ENCODE measurements around the gene RFX4.

Gene RFX4

DNA sequence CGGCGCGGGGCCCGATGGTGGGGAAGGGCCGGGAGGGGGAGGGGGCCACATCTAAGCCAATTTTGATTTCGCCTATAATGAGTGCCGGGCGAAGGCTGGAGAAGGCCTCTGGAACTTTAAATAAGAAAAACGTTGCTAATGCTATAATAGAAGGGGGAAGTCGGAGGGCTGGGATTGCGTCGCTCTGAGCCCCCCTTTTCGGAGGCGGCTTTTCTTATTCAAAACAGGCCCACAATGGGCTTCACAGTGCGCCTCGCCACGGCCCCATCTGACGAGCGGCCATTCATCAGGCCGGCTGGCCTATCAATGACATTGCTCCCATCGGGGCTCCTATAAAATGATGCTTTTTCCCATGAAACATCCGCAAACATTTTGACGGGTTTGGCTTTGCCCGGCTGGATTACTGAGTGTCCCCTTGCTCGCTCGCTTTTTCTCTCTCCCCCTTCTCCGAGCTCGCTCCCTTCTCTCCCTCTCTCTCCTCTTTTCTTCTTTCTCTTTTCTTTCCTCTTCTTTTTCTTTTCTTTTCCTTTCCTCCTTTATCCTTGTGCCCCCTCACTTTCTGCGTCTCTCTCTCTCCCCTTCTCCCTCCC is at the start of gene RFX4:
Gene RFX4 (plus strand): TSS at position 364 of the 590 bp plus-strand sequence. CDS start 317 bp downstream, outside the sequence.
- DNase-seq = peak; percentile 76

DNA sequence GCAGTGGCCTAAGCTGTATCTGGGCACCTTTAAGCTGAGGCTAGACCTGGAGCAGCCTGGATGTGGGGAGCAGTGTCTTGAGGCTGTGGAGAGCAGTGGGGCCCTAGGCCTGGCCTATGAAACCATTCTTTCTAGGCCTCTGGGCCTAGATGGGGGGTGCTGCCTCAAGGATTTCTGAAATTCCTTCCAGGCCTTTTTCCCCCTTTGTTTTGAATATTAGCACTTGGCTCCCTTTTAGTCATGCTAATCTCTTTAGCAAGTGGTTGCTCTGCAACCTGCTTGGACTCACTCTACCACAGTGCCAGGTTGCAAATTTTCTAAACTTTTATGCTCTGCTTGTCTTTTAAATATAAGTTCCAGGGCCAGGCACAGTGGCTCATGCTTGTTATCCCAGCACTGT is 41.6 kb upstream of the RFX4 start:
- DNase-seq = no peak

DNA sequence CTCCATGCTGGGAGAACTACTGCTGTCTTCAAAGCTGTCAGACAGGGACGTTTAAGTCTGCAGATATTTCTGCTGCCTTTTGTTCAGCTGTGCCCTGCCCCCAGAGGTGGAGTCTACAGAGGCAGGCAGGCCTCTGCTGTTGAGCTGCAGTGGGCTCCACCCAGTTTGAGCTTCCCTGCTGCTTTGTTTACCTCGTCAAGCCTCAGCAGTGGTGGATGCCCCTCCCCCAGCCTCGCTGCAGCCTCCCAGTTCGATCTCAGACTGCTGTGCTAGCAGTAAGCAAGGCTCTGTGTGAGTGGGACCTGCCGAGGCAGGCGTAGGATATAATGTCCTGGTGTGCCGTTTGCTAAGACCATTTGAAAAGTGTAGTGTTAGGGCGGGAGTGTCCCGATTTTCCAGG is 31.4 kb upstream of the RFX4 start:
- no peak for DNase-seq

DNA sequence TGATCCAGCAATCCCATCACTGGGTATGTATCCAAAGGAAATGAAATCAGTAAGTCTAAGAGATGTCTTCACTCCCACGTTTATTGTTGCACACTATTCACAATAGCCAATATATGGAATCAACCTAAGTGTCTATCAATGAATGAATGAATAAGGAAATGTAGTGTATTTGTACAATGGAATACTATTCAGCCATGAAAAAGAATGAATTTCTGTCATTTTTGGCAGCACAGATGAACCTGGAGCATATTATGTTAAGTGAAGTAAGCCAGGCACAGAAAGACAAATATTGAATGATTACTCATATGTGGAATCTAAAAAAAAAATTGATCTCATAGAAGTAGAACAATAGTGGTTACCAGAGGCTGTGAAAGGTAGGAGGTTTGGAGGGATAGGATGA is 30.6 kb upstream of the RFX4 start:
- no peak for DNase-seq

DNA sequence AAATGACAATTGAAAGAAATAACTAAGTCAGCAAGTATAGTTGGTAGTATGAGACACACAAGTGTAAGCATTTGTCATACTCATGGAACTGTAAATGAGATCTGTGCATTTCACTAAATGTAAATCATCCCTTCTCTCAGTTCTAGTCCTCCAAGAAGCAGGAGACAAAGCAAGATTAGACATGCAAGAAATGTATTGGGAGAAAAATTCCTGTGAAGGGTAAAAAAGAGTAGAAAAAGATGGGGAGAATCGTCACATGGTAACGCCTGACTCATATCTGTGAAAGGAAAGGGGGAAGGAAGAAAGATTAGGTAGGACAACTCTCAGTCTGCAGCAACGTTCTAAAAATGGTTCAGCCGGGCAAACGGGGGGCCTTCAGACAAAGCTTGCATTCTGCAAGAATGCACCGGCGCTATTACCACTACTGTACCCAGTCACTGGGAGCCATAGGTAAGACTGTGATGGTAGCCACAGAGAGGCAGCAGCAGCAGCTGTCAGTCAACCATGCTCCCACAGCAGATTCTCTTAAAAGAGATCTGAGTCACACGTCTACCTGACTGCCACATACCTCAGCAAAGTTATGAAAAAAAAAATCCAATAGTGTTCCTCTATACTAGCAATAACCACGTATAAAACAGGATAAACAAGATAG is 18.0 kb upstream of the RFX4 start:
- DNase-seq = no peak

DNA sequence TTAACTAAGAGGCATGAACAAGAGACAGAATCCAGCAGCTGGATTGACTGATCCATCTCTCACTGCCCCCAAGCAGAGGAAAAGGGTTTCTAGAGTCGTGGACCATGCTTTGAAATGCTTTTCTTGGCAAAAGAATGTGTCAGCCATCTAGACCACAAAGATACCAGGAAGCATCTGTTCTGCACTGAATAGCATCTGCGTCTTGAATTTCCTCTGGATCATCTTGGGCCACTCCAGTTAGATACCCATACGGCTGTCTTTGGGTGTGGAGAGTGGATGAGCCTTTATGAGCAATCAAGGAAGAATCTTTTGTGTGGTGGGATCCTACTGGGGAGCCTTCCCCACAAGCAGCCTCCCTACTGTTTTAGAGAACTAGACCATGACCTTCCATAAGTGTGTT is 16.0 kb upstream of the RFX4 start:
- DNase-seq = no peak

DNA sequence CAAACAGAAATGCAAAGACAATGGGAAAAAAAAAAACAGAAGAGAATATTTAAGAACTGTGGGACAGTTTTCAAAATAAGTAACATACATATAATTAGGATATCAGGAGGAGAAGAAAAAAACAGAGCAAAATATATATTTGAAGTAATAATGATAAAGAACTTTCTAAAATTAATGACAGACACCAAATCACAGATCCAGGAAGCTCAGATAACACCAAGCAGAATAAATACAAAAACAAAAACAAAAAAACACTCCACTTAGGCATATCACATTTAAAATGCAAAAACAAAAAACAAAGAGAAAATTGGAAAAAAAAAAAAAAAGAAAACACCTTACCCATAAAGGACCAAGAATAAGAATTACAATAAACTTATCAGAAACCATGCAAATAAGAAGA is 9.6 kb upstream of the RFX4 start:
- no peak for DNase-seq

DNA sequence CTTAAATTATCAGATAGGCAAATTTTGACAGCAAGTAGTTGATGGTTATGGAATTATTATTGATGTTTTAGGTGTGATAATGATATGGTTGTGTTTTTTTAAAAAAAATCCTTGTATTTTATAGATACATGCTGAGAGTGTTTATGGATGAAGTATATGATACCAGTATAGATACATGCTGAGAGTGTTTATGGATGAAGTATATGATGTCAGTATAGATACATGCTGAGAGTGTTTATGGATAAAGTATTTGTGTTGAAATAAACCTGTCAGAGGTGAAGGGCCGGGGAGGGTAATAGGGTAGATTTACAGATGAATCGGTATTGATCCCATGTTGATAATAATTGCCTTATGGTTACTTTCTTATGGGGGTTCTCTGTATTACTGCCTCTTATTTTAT is 6.0 kb upstream of the RFX4 start:
- DNase-seq = no peak

DNA sequence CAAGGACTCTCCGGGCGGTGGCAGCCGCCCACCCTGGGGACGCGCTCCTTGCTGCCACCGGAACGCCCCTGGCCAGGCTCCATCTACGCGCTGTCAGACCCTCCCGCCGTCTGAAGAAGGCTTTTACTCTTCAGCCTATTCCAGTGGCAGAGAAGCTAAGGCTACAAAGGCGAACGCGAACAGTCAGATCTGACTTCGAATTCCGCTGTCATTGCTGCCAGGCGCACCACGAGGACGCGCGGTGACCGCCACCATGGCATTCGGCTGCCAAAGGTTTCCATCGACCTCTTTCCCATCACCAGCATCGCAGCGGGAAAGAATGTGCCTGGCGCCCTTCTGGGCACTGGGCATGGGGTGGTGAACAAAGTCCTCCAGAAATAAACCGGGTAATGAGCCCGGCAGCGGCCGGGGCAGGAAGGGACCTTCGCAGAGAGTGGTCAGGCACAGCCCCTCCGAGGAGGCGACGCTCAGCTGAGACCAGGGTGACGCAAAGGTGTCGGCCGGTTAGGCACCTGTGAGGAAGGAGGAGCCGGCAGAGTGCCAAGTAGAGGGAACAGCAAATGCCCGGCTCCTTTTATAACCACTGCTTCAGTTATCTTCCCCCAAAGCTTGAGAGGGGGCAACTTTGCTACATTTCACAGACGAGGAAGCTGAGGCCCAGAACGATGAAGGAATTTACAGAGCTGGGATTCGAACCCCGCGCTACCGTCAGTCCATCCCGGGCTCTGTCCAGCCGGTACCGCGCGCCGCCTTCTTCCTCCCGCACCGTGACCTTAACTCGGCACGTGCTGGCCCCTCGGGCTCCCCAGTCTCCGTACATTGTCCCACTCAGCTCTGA is 1.9 kb upstream of the RFX4 start:
- DNase-seq = no peak

DNA sequence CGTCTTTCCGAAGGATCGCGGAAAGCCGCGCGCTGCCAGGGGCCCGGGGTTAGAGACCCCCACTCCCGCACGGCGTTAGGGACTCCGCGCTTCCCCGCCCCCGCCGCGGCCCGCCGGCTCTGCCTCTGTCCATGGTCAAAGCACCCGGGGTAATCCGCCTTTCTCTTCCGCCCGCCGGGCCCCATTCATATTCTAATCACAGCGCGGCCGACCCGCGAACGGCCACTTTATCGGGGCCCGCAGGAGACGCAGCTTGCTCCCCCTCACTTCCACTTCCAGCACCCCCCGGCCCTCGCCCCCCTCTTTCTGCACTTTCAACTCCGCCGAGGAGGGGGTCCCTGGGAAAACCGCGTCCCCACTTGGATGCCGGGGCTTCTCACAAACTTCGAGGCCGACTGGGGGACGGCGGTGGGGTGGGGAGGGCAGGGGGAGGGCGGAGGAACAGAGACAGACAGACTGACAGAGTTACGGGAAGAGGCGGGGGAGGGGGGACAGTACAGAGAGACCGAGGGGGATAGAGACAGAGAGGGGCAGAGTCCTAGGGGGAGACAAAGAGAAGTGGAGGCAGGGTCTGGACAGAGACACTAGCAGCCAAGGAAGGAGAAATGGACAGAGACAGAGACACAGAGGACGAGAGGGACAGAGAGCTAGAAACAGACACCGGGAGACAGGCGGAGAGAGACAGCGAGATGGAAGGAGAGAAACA is 1.1 kb upstream of the RFX4 start:
- DNase-seq = peak; percentile 31

DNA sequence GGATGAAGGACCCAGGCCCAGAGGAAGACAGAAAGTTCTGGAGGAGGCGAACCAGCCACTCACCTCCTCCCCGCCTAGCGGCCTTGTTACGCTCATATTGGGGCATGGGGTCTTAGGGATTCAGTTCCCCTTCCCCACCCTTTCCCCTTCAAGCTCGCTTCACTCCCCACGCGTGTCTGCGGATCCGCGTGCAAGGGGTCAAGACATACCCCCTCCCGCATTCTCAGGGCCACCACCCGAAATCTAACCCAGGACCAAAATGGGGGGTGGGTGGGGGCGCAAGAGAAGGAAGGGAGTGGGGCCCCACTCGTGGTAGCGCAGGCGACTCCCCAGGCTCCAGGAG is 584 bp upstream of the RFX4 start:
- no peak for DNase-seq

DNA sequence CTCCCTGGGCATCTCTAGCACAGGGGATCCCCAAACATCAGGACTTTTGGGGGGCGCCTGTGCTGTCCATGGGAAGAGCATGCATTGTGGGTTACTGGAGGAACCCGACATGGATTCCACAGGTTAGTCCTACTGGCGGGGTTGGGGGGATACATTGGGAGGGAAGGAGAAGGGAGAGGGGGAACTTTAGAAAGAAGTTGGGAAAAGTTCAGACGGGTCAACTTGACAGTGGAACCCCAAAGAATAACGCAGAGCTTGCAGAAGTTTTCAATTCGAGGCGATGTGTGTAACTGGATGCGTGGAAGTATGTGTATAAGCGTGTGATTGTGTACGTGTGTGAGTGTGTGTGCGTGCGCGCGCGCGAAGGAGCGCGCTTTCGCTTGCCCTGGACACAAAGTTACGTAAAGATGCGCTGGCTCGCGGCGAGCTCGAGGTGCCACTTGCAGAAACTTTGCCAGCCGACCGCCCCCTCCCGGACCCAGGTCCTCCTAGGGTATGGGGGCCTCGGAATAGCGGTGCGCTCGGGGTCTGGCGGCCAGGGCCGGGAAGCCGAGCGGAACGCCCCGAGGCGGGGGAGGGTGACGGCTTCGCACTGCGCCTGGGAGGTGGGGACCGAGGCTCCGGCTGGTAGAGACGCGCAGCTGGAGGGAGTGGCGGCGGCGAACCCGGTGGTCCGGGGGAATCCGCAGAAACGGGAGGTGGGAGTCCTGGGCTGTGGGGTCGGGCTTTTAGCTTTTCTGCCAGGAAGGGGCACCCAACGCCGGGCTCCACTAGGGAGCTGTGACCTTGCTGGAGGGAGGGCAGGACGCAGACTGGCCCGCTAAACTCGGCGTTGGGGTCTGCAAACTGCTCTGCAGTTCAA is 669 bp downstream of the RFX4 start:
- DNase-seq = peak; percentile 43

DNA sequence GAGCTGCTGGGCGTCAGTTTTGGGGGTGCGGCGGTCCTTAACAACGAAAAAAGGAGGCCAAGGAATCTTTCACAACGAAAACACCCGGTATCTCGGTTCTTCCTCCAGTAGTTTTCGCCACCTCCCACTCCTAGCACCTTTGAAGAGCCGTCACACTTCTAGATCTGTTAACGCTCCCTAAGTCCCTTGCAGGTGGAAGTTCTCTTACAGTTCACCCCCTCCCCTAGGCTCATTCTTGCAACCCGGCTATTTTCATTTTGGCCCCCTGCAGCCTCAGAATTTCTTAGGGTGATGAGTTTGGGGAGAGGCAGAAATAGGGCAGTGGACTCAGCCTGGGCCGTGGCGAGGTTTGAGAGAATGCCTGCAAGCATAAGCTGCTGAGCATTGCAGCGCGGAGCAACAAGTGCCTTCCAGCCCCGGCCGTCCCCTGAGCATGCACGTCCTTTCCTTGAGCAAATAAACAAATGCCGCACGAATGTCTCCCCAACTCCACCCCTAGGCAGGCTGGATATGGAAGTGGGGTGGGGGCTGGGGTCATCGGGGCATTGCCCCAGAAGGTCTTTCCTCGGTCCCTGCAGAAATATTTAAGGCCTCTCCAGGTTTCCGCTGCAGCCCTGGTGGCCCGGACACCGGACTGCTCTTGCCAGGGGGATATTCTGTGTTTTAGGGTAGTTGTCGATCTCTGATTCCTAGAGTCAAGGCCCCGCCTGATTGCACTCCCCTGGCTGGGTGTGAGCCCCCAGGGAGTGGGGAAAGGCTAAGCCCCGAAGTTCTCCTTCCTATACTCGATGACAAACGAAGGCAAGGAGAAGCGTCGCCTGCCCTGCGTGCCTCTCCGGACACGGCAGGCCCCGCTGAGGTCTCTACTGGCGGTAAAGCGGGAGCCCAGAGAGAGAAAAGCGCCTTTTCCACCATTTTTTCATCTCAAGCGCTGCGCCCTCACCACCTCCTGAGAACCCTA is 1.6 kb downstream of the RFX4 start:
- DNase-seq = no peak

DNA sequence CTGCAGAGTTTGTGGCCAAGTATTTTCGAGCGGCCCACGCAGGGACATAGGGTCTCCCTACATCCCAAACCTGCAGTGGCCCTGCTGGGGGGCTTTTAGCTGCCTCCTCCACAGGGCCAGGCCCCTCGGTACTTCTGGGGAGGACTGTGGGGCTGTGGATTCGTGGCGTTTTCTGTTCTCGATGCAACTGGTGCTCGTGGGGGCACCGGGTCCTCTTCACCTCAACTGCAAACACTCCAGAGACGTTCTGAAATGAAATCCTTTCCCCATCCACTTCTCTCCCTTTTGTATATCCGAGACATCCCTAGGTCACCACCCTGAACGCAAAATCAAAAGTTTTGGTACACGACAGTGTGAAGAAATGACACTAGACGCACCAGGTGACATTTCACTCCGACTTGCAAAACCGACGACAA is 2.3 kb downstream of the RFX4 start:
- DNase-seq = no peak

DNA sequence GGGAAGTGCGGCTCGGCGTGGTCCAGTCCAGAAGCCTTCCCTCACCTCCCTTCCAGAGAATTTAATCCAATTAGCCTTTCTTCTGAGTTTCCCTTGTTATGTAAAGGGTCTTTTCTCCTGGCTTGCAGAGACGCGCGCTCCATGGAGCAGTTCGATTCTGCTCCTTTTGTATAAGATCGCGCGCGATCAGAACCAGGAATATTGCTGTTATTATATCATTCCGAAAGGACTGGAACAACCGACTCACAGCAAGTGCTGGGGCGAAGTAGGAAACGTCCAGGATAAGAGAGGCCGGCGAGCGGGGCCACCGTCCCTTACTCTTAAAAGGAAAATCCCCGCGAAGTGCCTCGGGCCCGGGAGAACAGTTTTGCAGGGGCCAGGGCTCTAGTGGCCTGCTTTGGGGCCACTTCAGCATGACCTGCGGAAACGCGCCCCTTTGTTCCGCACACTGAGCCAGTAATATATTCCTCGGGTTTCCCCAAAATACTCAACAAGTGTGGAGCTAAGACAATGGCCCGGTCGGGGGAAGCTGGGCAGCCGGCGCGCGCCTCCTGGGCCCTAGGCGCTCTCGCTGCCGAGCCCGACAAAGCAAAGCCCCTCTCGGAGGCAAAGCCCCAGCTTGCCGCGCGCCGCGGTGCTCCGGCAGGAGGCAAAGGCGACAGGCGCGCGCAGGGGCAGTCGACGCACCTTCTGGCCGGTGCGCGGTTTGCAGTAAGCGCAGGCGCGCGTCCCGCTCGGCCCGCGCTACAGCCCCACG is 2.9 kb downstream of the RFX4 start:
- peak; percentile 16 for DNase-seq

DNA sequence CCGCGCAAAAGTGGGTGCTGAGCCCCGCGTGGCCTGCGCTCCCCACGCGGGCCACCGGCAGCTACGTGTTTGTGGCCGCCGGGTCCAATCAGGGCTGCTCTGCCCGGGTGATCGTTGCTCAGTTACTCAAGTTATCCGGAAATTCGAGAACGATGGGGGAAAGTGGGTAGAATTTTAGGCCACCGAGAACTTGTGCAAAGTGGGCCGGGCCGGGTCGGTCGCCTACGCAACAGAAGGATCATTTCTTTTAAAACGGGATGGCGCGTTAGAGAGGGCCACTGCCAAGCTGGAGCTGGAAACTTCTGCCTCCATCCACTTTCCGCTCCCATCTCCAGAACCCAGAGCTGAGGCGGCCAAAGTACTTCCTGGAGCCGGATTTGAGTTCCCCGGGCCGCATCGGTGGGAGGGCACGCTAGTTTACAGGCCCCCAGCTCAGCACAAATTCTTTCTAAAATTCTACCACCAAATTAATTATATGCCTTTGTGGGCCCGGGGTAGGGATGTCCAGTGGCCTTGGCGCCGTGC is 3.5 kb downstream of the RFX4 start:
- DNase-seq = no peak

DNA sequence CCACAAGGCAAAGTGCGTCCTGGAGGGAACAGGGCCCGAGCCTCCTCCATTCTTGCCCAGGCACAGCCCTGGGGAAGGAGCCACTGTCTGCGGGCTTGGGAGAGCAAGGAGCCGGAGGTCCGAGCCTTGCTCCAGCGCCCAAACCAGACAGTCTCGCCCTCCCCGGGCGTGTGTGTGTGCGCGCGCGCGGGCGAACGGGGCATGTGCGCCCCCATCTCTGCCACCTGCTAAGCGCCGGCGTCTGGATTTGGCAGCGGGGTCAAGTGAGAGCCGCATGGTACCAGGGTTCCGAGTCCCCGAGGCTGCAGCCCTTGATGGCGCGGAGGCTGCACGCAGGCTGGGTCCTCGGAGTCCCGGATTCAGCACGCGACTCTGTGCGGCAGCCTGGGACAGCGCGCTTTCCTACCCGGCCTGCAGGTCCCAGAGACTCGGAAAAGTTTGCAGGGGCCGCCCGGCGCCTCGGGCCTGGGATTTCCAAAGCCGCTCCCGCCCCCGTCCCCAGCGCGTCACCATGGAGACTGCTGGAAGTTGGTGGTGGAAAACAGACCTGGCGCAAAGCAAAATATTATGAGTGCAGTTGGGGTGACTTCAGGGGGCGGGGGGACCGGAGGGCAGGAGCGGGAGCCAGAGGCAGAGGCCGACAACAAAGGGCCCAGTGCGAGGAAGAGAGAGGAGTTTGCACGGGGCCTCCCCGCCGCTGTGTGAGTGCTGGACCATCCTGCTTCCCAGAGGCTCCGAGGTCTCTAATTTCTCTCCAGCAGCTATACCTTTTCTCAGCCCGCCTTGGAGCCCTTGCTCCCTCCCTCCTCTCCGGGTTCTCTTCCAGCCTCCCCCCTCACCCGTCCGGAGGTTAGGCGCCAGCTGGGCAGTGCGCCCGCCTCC is 4.2 kb downstream of the RFX4 start:
- no peak for DNase-seq

DNA sequence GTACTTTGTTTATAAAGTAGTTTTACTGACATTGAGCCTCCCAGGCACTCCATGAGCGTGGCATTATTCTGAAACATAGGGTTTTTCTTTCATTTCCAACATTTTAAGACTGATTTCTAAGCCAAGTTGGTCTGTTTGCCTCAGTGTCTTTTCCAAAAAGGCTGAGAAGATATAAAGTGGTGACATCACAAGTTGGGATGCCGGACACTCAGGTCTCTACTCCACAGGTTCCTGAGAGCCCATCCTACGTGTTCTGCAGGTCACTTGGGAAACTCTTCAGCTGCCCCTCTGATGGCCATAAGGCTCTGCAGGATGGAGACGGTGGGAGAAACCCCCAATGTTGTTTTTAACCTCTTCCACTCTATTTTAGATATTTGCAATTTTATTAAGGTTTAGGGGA is 6.0 kb downstream of the RFX4 start:
- no peak for DNase-seq

DNA sequence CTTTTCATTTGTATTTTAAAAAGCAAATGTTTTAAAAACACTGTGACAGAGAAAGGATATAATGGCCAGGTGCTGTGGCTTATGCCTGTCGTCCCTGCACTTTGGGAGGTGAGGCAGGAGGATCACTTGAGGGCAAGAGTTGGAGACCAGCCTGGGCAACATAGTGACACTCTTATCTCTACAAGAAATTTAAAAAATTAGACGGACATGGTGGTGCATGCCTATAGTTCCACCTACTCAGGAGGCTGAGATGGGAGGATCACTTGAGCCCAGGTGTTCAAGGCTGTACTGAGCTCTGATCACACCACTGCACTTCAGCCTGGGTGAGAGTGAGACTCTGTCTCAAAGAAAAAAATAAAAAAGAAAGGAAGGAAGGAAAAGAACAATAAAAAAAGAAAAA is 7.8 kb downstream of the RFX4 start:
- no peak for DNase-seq
